Panc1 (cell line): ENCODE data around the gene CAMKK1. TPM values are rescaled to one million over a fixed set of nuclear protein-coding genes. Genes with fewer than 3 reads are reported as not detected.

Experiments used
- ATAC-seq: fragments of 200-7000 bp; cut with Tn5 transposase; 2 replicates; pipeline ENCODE4 v1.9.1; 2020; ENCODE audit warnings: mild to moderate bottlenecking, moderate library complexity
- BruUV-seq: library from RNA; stranded (reverse); fragments of 400-500 nt; replicated peaks from 2 replicates; lab custom pipeline; 2021; lab: Mats Ljungman, UMichigan
- CTCF ChIA-PET: fragments of 300-600 bp; sonication (Branson Sonifier 250); formaldehyde crosslinking; loops from one replicate; lab custom pipeline; 2022; ENCODE audit warnings: antibody characterized with exemption; lab: Charles Lee
- POLR2A ChIA-PET: fragments of 300-600 bp; sonication (Branson Sonifier 250); formaldehyde crosslinking; loops from one replicate; lab custom pipeline; 2022; ENCODE audit warnings: antibody characterized with exemption; lab: Charles Lee
- DNase-seq: peaks from one replicate; pipeline ENCODE4 v3.0.0-alpha.2; 2010; ENCODE audit warnings: low read depth, low spot score
- H3K27ac ChIP-seq: 2 replicates; pipeline ENCODE4 v1.5.1; 2011; ENCODE audit warnings: mild to moderate bottlenecking, low read length, inconsistent platforms
- H3K27me3 ChIP-seq: fragments of 200-500 bp; sonication (Bioruptor generic); 2 replicates; pipeline ENCODE4 v1.6.0; 2014; ENCODE audit warnings: low read length, inconsistent platforms; ENCODE audit not compliant: control insufficient read depth, insufficient read depth
- H3K36me3 ChIP-seq: fragments of 200-500 bp; sonication (Bioruptor generic); 2 replicates; pipeline ENCODE4 v1.5.1; 2014; ENCODE audit warnings: inconsistent platforms, mild to moderate bottlenecking, low read length, moderate library complexity; ENCODE audit not compliant: control insufficient read depth, insufficient read depth
- H3K4me1 ChIP-seq: 2 replicates; pipeline ENCODE4 v1.5.1; 2011; ENCODE audit warnings: inconsistent platforms, mild to moderate bottlenecking, low read length, moderate library complexity; ENCODE audit not compliant: control insufficient read depth, insufficient read depth
- H3K4me3 ChIP-seq, 2 experiments: 2 replicates each; pipeline ENCODE4 v1.5.1; 2011 to 2012; ENCODE audit warnings: low read depth in 2 of 2, low read length in 2 of 2, mild to moderate bottlenecking in 2 of 2, inconsistent platforms in 1 of 2, moderate library complexity in 1 of 2
- H3K9me3 ChIP-seq: fragments of 200-500 bp; sonication (Bioruptor generic); 2 replicates; pipeline ENCODE4 v1.5.1; 2014; ENCODE audit warnings: low read depth, mild to moderate bottlenecking, inconsistent platforms, low read length, moderate library complexity; ENCODE audit not compliant: control insufficient read depth, insufficient read depth
- POLR2AphosphoS5 ChIP-seq: IDR thresholded peaks from 2 replicates; pipeline ENCODE4 v1.6.1; 2012; ENCODE audit warnings: mild to moderate bottlenecking, low read depth, low read length, moderate library complexity
- SIN3A ChIP-seq: IDR thresholded peaks from 2 replicates; pipeline ENCODE4 v1.6.1; 2012; ENCODE audit warnings: low read depth, mild to moderate bottlenecking, low read length, moderate library complexity, borderline replicate concordance; ENCODE audit not compliant: insufficient read depth
- TCF7L2 ChIP-seq: IDR thresholded peaks from 2 replicates; pipeline ENCODE4 v1.6.1; 2011; ENCODE audit warnings: mild to moderate bottlenecking, low read depth, low read length, inconsistent platforms
- in situ Hi-C: cut with HindIII; loops from 2 replicates; pipeline ENCODE4 v1.10.0; 2016; ENCODE audit warnings: low sequenced_read_pairs, low pct_unique_long_range_greater_than_20kb
- intact Hi-C: fragments of 100-400 bp; cut with micrococcal nuclease; formaldehyde crosslinking; loops from one replicate; pipeline ENCODE4 v1.10.0; 2022; ENCODE audit not compliant: unreplicated experiment
- total RNA-seq: library from RNA; stranded (reverse); gene quantifications from one replicate; pipeline ENCODE4 v1.2.1, GENCODE V29; 2021; ENCODE audit not compliant: unreplicated experiment
- TF ChIP-seq, protein P1 (sequence below): fragments of 450-650 bp; IDR thresholded peaks from 2 replicates; pipeline ENCODE4 v1.5.1; 2017; ENCODE audit warnings: mild to moderate bottlenecking
- TF ChIP-seq, protein P2 (sequence below), 2 experiments: IDR thresholded peaks; 2 replicates each; pipeline ENCODE4 v1.6.1; 2011 to 2012; ENCODE audit warnings: low read depth in 2 of 2, control low read depth in 1 of 2, low read length in 1 of 2, mild to moderate bottlenecking in 1 of 2, moderate library complexity in 1 of 2; ENCODE audit not compliant: insufficient read depth in 1 of 2

Gene CAMKK1
- total RNA-seq, 1 experiment from 2014 or later = 6.7 TPM

DNA sequence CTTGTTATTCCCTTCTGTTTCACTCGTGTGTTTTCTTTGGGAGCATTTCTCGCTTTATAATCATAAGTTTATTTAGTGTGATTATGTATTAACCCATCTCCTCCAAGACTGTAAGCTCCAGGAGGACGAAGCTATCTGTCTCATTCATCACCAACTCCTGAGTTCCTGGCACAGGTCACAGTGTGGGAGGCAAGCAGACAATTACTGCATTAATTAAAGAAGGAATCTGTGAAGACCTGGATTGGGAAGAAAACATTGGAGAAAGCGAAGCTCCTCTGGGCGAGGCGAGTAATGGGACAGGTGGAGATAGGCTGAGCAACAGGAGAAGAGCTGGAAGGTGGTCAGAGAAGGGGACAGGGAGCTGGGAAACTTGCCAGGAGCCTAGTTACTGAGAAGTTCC is 7.8 kb upstream of the CAMKK1 start:
- Histone ChIP-seq H3K4me1 (no peaks in the 10 kb centered on the region), H3K27ac (no peak overlapping the region; the same call in 1 of the 2 replicates), H3K4me3 (no peak overlapping the region), H3K9me3 (no peaks in the 10 kb centered on the region), H3K27me3 (no peaks in the 10 kb centered on the region), H3K36me3 (no peaks in the 10 kb centered on the region)
- DNase-seq (no peak), ATAC-seq (no peak)
- ChIA-PET POLR2A (interaction anchor here (0.7 kb wide), 1 partner anchor 936 kb away, joined by 3 read pairs; no protein-coding TSS in a partner anchor), CTCF (no interaction called here)
- BruUV-seq = no TSS peak
- TF ChIP-seq SIN3A = no peak
- TF ChIP-seq POLR2AphosphoS5 = no peak
- TF ChIP-seq, protein P1, sequence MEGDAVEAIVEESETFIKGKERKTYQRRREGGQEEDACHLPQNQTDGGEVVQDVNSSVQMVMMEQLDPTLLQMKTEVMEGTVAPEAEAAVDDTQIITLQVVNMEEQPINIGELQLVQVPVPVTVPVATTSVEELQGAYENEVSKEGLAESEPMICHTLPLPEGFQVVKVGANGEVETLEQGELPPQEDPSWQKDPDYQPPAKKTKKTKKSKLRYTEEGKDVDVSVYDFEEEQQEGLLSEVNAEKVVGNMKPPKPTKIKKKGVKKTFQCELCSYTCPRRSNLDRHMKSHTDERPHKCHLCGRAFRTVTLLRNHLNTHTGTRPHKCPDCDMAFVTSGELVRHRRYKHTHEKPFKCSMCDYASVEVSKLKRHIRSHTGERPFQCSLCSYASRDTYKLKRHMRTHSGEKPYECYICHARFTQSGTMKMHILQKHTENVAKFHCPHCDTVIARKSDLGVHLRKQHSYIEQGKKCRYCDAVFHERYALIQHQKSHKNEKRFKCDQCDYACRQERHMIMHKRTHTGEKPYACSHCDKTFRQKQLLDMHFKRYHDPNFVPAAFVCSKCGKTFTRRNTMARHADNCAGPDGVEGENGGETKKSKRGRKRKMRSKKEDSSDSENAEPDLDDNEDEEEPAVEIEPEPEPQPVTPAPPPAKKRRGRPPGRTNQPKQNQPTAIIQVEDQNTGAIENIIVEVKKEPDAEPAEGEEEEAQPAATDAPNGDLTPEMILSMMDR = no peak
- TF ChIP-seq, protein P2, sequence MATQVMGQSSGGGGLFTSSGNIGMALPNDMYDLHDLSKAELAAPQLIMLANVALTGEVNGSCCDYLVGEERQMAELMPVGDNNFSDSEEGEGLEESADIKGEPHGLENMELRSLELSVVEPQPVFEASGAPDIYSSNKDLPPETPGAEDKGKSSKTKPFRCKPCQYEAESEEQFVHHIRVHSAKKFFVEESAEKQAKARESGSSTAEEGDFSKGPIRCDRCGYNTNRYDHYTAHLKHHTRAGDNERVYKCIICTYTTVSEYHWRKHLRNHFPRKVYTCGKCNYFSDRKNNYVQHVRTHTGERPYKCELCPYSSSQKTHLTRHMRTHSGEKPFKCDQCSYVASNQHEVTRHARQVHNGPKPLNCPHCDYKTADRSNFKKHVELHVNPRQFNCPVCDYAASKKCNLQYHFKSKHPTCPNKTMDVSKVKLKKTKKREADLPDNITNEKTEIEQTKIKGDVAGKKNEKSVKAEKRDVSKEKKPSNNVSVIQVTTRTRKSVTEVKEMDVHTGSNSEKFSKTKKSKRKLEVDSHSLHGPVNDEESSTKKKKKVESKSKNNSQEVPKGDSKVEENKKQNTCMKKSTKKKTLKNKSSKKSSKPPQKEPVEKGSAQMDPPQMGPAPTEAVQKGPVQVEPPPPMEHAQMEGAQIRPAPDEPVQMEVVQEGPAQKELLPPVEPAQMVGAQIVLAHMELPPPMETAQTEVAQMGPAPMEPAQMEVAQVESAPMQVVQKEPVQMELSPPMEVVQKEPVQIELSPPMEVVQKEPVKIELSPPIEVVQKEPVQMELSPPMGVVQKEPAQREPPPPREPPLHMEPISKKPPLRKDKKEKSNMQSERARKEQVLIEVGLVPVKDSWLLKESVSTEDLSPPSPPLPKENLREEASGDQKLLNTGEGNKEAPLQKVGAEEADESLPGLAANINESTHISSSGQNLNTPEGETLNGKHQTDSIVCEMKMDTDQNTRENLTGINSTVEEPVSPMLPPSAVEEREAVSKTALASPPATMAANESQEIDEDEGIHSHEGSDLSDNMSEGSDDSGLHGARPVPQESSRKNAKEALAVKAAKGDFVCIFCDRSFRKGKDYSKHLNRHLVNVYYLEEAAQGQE (IDR thresholded peaks at IDR 0.05; ENCODE audit: insufficient read depth in 1 of 2, low read depth in 2 of 2, low read length in 1 of 2) = no peak
- no peak for TF ChIP-seq TCF7L2
- in situ Hi-C loops = no loop called here
- intact Hi-C loops = no loop called here

DNA sequence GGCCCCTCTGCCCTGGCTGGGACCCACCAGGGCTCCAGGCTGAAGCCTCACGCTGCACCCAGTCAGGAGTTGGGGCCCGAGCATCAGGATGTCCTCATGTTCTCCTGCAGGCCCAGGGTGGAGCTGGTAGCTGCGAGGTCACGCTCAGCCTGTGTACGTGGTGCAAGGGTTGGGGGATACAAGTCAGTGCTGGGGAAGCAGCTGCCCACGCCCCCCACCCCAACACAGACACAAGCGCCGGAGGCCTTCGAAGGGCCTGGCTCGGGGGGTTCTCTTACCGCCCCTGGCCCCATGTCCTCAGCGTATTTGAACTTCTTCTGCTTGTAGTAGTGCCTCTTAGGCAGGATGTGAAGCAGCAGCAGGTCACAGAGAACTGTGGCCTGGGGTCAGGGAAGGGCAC is 4.9 kb upstream of the CAMKK1 start:
- POLR2A ChIA-PET = no interaction called here
- CTCF ChIA-PET = no interaction called here
- no TSS peak for BruUV-seq
- Histone ChIP-seq H3K9me3 (no peaks in the 10 kb centered on the region), H3K4me1 (peaks cover 5% of the 10 kb centered on the region; the same call in 1 of the 2 replicates), H3K4me3 (no peak overlapping the region), H3K27ac (no peak overlapping the region), H3K27me3 (no peaks in the 10 kb centered on the region), H3K36me3 (no peaks in the 10 kb centered on the region)
- intact Hi-C loops (no loop called here), in situ Hi-C loops (no loop called here)
- DNase-seq = no peak
- ATAC-seq = no peak
- no peak for TF ChIP-seq SIN3A
- no peak for TF ChIP-seq POLR2AphosphoS5
- no peak for TF ChIP-seq TCF7L2
- TF ChIP-seq, protein P2 (IDR thresholded peaks at IDR 0.05; ENCODE audit: insufficient read depth in 1 of 2, low read depth in 2 of 2, low read length in 1 of 2) = no peak
- TF ChIP-seq, protein P1 = no peak
